HG03558 (cell line): ENCODE results near the gene NDRG2.

Source experiments
- ATAC-seq: cut with Tn5 transposase; IDR thresholded peaks from one replicate; pipeline ENCODE4 v1.9.1; 2021; ENCODE audit warnings: moderate number of reproducible peaks; ENCODE audit not compliant: unreplicated experiment; ENCODE audit errors: extremely low read depth

NDRG2 gene

GRCh38 chr14:21024585-21025370 is at the start of gene NDRG2:
Gene NDRG2 (minus strand): TSS chr14:21025061. CDS start chr14:21023315, 1,746 bp downstream.
- no peak for ATAC-seq

GRCh38 chr14:21073921-21074320 is 49.1 kb upstream of the NDRG2 start:
- no peak for ATAC-seq

DNA sequence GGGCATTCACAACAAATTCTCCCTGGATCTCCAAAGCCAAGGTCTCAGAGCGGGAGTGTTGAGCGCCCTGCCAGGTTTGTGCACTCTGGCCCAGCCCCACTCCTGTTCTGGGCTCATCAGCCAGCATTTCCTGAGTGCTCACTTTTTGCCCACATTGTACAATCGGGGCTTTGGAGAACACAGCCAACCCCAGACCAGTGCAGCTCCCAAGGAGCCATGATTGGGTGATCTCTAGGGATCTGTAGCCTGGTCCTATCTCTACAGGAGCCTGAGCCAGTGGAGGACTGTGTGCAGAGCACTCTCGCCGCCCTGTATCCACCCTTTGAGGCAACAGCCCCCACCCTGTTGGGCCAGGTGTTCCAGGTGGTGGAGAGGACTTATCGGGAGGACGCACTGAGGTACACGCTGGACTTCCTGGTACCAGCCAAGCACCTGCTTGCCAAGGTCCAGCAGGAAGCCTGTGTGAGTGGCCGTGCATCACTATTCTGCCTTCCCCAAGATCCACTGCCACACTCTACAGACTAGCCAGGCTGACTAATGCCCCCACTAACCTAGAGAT is 48.0 kb upstream of the NDRG2 start:
- no peak for ATAC-seq

DNA sequence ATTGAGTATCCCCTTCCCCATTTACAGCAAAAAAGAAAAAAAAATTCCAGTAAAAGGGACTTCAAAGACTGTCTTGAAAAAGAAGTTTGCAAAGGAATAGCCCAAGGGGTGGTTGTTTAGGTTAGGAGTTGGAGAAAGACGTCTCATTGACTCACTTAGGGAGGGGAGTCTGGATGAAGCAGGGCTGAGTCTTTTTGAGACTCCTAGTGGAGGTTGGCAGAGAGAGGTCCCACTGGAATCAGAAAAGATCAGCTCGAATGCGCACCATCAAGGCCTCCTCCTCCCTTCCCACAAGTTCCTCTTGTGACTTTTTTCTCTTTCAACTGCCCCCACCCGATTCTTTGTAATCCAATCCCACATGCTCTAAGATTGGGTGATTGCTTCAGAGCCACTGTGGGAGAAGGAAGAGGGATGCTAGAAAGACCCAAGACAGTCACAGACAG is 47.2 kb upstream of the NDRG2 start:
- ATAC-seq = no peak

- peak; percentile 63 for ATAC-seq
Measured at GRCh38 chr14:21071225-21072030, 46.6 kb upstream of the NDRG2 start.

DNA sequence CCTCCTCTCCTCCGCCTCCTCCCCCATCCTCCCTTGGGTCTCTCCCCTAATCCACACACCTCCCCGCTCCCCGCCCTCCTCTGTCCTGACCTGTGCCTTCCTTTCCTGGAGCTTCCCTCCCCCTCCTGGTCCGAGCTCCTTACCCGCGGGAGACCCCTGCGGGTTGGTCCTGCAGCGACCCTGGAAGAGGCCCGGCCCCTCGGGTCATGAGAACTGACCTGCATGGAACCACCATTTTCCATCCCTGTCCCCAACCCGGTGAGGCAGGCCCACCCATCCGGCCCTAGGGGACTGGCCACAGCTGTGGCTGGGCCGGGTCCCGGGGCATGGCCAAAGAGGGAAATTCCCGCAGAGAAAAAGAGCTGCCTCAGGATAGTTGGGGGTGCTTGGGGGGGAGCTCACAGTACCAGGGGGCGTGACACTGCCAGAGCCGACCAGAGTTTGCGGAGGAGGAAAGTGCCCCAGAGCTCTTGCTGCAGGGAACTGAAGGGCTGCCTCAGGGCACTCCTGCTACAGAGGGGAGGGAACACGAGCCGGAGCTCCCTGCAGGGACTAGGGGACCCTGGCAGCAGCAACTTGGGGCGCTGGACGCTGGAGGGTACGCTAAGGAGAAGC is 45.9 kb upstream of the NDRG2 start:
- ATAC-seq = no peak

DNA sequence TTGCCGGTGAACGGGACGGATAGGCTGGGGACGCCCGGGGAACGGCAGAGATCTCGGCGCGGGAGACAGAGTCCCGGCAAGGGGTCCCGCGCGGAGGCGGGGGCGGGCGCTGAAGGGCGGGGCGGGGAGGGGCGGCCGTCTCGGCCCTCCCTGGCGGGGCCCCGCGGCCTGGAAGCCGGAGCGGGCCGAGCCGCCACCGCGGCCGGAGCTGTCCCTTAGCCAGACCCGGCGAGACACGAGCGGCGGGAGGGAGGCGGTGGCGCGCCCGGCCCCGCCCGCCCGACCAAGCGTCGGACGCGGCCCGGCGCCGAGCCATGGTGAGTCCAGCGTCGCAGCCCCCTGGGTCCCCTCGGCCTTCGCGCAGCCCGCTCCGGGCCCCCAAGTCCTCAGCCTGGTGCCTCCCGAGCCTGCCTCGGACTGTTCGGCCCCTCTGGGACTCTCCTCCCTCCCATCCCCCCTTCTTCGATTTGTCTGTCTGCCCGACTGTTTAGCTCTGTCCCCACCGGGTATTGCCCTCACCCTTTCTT is 45.3 kb upstream of the NDRG2 start, which contains the start of gene ARHGEF40:
TSS of gene ARHGEF40 (plus strand) at position 222 of the 527 bp plus-strand sequence. CDS start at position 315, 93 bp downstream.
- ATAC-seq = no peak

DNA sequence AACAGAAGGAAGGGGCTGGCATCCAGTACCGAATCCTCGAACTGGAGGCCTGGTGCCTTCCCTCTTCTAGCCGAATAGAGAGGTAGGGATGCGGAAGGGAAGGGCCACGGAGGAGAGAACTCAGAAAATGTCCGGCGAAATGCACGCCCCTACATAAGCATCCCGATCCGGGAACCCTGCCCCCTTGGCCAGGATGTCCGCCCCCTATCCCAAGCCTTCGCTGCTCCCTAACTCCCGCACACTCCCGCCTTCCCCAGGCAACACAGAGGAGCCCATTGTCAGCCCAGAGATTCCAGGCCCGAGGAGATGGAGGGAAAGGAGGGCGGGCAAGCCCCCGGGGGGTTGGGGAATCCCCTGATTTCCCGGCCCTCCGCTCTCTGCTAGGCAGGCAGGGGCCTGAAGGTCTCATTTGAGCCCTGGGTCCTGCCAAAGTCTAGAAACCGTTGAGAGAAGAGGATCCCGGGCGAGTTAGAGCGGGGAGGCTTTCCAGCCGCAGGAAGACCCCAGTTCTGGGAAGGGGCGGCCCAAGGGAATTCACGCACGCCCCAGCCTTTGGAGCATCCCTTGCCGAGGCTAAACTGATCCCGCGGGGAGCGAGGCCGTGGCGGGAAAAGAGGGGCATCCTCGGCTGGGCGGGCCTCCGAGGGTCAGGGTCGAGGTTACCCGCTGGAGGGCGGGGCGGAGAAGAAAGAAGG is 44.7 kb upstream of the NDRG2 start:
- no peak for ATAC-seq

DNA sequence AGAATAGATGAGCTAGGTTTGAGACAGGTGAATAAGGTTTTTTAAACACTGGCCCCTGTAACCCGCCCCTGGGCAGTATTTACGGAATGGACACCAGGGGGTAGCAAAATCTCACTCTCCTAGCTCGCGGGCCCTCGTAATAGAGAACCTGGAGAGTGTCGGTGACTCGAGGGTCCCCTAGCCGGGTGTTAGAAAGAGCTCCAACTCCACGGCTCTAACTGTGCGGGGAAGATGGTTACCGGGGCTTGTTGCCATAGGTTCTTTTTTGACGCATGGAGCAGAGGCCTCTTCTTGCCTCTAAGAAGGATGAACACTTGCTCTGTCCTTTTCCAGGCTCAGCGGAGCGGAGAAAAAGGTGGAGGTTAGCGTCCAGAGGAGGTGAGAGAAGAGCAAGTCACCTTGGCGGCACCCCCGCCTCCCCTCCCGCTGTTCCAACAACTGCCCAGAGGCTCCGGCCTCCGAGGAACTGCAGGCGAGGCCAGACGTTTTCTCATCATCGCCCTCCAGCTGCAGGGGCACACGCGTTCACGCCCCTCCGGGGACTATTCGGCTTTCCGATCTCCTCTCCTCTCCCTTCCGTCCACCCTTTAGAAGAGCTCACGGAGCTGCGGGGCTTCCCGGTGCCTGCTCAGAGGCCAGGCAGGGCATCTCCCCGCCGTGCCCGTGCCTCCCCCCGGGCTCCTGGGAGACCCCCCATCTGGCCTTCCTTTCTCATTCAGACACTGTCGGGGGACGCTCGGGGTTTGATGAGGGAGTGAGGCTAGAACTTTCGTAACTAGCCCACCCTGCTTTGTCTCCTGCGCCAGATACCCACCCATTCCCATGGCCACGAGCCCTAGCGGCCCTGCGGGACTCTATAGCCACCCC is 43.9 kb upstream of the NDRG2 start:
- ATAC-seq = no peak

GRCh38 chr14:21066882-21067502 is 42.1 kb upstream of the NDRG2 start:
- ATAC-seq = no peak

GRCh38 chr14:21063479-21063878 is 38.6 kb upstream of the NDRG2 start:
- no peak for ATAC-seq

- no peak for ATAC-seq
Measured at GRCh38 chr14:21061347-21061668, 36.4 kb upstream of the NDRG2 start.

- no peak for ATAC-seq
Measured at GRCh38 chr14:21060614-21061346, 35.9 kb upstream of the NDRG2 start.

DNA sequence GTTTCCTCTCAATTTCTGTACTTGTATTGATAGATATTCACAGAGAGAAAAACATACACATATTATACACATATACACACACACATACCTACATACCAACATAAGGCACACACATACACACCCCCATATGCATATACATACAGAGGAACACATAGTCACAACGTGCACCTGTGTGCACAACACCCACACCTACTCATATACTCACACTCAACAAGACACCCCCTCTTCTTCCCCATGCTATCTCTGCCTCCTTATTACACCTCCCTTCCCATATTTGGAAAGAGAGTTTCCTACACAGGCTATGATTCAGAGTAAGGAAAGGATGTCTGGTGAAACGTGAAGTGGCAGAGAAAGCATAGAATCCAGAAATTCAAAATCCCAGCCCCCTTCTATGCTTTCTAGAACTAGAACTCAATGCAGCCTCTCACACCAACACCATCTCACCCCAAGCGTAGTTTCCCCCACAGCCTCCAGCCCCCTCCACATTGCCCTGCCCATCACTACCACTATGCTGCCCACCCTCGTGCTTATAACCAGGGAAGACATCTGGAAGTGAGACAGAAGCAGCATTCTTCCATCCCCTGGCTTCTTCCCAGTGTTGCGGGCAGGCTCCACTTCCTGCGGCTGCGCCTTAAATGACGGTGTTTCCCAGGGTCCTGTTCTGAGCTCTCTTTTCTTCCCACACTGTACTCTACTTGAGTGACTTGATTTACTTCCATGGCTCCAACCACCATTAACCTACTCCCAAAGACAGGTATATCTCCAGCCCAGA is 35.2 kb upstream of the NDRG2 start:
- no peak for ATAC-seq

DNA sequence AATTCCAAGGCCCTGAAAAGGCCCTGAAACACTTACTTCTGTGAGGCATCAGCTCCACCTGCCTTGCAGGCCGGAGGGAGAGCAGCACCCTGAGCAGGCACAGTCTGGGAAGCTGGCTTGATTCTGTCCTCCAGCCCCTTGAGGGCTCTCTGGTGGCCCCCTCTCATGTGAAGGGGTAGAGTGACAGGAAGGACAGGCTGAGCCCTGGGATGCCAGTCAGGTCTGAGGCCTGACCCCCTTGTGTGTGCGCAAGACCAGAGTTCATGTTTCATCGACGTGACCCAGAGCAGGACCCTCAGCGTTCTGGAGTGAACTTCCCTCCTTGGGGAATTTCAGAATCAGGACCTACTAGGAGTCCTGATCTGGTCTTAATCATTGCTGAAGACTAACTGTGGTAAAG is 34.0 kb upstream of the NDRG2 start:
- ATAC-seq = no peak

- no peak for ATAC-seq
Measured at GRCh38 chr14:21057803-21058675, 33.2 kb upstream of the NDRG2 start, which contains the start of gene RNASE8. Gene RNASE8 (plus strand): TSS chr14:21057822. CDS start chr14:21057893, 71 bp downstream.
